HG03469 (cell line): Measurements from ENCODE around the gene ALOX15B.
"Not testable (repeated sequence)": the region's sequence is repeated elsewhere in the genome, so short reads cannot be mapped to it uniquely, and the experiment has no call there.

Experiments
- ATAC-seq: cut with Tn5 transposase; IDR thresholded peaks from one replicate; pipeline ENCODE4 v1.9.1; 2021; ENCODE audit warnings: mild to moderate bottlenecking, moderate library complexity, moderate number of reproducible peaks; ENCODE audit not compliant: unreplicated experiment

The ALOX15B gene

DNA sequence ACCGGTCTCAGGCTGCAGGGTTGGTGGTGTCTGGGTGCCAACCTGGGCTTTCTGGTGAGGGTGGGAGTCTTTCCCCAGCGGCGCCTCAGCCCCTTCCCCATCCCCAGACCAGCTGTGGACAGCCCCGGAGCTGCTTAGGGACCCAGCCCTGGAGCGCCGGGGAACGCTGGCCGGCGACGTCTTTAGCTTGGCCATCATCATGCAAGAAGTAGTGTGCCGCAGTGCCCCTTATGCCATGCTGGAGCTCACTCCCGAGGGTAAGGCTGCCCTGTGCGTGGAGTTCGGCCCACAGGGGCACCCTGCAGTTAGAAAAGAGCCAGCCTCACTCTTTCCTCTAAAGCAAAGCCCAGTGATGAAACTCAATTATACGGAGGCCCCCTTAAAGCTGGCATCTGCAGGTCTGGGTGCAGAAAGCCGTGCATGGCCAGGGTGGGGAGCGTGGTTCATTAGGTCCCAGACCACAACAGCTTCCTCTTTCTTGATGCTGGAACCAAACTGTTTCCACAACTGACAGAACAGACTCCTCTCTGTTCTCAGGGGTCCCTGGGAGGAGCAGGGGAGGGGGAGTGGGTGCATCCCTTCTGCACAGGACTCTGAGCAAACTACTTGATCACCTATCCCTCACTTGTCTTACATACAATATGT is 25.7 kb upstream of the ALOX15B start:
- ATAC-seq: no peak

DNA sequence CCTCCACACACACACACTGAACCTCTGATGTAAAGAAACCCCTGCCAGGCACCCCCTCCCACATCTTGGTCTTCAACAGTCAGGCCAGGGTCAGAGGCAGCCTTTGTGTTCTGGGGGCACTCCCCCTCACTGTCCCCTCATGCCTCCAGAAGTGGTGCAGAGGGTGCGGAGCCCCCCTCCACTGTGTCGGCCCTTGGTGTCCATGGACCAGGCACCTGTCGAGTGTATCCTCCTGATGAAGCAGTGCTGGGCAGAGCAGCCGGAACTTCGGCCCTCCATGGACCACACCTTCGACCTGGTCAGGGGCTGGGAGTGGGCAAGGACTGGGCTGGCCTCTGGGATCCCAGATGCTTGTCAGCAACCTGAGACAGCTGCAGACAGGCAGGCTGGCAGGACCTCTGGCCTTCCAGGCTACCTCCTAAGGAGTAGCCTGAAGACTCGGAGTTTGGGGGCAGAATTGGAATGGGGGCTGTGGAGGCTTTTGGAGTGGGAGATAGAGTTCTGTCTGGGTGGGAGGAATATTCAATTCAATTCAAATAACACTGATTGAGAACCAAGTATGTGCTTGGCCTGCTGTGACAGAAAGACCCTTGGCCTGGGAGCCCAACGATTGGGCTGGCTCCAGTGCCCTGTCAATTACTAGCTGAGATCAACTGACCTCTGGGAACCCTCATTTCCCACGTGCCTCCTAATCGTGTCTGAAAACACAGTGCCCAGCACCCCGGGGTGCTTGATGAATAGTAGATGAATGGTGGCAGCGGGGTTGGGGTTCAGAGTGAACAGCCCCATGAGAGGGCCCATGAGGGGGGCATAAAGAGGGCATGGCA is 24.9 kb upstream of the ALOX15B start:
- ATAC-seq: no peak

DNA sequence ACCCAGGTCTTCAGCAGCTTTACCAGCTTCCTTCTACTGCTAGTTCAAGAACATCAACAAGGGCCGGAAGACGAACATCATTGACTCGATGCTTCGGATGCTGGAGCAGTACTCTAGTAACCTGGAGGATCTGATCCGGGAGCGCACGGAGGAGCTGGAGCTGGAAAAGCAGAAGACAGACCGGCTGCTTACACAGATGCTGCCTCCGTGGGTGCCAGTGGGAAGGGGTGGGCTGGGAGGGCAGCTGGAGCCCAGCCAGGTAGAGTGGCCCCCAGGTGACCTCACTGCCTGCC is 24.4 kb upstream of the ALOX15B start:
- no peak for ATAC-seq

DNA sequence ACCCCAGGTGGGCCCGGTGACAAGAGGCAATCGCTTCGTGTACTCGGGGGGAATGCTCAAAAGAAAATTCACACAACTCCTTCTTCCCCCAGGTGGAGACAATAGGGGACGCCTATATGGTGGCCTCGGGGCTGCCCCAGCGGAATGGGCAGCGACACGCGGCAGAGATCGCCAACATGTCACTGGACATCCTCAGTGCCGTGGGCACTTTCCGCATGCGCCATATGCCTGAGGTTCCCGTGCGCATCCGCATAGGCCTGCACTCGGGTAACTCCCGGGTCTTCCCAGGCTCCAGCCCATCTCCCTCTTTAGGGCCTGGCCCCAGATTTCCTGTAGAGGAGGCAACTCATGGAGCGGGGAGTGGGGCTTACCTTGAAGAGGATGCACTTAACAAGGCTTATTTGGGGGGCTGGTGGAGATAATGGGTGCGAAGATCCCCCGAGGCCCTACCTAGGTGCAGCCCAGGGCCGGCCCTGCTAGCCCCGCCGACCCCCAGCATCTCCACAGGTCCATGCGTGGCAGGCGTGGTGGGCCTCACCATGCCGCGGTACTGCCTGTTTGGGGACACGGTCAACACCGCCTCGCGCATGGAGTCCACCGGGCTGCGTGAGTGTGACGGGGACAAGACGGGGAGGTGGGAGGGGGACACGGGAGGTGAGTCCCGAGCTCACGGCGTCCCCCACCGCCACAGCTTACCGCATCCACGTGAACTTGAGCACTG is 23.5 kb upstream of the ALOX15B start:
- no peak for ATAC-seq

DNA sequence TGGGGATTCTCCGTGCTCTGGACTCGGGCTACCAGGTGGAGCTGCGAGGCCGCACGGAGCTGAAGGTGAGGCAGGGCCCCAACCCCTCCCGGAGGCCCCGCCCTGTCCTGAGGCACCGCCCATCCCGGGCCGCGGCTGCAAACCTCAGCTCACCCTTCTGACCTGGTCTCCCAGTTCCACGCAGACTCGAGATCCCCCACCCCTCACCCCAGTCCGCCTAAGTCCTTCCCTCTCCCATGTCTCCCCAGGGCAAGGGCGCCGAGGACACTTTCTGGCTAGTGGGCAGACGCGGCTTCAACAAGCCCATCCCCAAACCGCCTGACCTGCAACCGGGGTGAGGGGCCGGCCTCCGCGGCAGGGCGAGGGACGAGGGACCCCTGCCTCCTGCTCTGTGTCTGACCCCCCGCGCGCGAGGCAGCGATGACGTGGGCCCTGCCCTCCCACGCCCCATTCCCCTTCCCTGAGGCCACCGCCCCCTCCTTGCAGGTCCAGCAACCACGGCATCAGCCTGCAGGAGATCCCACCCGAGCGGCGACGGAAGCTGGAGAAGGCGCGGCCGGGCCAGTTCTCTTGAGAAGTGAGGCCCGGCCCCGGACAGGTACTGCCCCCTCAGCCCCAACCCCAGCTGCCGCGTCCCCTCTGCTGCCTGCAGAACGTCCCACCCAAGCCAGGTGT is 22.8 kb upstream of the ALOX15B start:
- no peak for ATAC-seq

DNA sequence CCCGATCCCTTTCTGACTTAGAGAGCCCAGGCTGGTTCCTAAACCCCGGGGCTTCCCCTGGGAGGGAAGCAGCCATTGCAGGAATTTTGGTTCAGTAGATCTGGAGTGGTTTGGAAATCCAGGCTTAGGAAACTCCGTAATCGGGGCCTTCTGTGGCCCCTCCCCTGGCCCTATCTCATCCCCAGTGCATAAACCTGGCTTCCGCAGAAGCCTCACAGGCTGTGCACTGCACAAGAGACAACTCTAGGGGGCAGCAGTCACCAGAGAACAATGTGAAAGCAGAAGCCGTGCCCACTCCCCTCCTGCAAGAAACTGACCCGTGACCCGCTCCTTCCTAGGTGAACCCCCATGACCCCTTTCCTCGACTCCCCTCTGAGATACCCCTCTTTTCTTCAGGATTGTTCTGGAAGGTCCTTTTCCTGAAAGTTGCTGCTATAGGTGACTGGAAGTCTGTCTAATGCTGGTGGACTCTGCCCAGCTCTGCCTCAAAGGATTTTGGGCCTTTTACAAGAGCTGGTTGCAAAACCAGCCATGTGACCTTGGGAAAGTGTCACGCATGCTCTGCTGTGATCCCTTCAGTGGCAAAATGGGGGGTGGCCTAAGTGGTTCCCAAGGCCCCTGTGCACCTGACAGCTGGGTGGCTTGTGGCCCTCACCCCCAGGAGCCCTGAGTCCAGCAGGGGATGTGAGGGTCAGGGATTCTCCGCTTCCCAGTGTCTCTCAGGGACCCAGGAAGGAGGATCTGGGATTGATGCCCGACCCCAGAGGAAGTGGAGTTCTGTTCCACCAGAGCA is 22.0 kb upstream of the ALOX15B start:
- no peak for ATAC-seq

DNA sequence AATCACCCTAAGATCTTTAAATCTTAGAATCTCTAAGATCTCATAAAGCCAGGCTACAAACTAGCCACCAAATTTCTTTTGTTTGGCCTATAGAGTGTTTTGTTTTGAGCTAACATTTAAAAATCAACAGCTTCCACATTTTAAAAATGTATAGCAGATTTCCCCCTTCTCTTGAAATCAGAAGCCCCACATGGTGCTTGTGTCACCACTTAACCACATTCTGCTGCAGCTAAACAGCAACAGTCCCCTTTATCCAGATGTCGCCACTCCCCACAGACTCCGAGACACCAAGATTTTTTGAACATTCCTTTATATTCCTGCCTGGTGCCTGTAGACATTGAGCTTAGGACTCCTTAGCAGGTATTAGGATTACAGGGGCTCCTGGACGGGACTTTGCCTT is 20.4 kb upstream of the ALOX15B start:
- no peak for ATAC-seq

DNA sequence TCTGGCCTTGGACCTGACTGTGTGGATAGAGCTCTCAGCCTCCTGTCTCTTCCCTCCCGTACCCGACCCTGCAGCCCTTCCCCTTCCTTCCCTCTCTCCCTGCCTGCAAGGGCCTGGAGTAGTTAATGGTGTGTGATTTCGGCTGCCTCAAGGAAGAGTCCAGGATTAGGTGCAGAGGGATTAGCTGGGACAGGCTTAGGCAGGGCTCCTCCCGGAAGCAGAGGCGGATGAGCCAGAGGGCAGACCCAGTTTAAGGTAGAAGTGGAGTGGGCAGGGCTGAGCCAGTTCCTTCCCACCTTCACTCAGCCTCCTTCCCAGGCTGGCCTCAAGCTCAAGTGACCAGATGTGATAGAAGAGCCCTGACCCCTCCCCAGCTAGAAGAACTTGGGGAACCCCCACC is 19.7 kb upstream of the ALOX15B start:
- no peak for ATAC-seq

DNA sequence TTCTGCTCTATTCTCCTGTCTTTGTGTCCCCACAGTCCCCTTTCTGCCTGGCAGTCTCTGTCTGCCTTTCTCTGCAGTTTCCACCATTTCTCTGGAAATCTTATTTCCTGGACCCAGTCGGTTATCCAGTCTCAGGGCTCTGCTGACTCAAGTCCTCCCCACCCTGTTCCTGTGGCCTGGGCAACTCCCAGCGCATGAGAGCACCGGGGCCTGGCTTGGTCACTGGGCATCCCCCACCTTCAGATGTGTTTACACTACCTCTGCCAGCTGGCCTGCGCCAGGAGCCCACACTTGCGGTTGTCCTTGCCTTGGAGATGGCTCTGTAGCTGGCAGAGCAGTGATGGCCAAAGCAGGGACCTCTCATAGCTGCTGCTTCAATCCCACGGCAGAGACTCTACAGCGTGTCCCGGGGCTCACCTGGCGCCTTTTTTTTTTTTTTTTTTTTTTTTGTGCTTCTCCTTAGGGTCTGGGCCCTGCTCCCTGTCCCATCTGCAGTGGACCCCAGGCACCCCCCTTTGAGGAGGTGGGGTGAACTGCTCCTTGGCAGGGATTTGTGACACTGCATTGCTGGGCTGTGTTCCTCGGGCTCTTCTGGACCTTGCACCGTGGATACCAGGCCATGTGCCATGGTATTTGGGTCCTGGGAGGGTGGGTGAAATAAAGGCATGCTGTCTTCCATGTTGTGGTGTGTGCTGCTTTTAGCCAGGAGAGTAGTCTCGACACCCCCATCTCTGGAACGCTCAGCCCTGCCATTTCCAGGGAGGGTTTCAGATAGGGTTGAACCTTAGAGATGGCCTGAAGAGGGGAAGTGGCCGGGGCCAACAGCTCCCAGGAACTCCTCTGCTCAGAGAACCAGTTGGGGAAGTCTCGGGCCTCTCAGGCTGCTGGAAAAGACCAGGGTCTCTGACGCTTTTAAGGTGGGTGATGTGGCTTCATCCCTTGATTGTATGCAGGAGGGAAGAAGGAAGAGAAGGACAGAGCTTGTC is 18.9 kb upstream of the ALOX15B start:
- ATAC-seq: no peak

DNA sequence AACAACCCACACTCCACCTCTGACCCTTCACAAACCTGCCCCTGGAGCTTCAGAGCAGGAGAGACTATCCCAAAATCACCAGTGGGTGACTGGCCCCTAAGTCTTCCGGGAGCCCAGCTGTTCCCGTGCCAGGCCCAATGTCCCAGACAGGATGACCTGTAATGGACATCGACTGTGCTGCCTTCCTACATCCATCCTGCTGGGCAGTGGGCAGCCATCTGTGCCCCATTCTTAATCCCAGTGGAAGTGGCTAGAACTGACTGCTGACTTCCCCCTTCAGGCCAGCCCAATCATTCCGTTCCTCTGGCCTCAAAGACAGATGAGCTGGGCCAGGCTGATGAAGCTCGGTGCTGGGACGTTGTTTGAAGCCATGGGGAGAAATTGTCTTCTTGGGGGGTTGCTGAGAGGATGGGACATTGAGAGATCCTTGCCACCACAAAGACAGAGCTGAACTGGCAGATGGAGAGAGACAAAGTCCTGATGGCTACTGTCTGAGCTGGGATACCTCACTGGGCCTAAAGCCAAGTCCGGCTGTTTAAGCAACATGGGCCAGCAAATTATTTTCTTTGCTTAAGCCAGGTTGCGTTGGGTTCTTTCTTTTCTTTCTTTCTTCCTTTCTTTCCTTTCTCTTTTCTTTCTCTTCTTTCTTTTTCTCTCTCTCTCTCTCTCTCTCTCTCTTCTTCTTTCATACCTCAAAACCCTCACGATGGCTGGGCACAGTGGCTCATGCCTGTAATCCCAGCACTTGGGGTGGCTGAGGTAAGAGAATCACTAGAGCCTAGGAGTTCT is 17.9 kb upstream of the ALOX15B start:
- no peak for ATAC-seq

DNA sequence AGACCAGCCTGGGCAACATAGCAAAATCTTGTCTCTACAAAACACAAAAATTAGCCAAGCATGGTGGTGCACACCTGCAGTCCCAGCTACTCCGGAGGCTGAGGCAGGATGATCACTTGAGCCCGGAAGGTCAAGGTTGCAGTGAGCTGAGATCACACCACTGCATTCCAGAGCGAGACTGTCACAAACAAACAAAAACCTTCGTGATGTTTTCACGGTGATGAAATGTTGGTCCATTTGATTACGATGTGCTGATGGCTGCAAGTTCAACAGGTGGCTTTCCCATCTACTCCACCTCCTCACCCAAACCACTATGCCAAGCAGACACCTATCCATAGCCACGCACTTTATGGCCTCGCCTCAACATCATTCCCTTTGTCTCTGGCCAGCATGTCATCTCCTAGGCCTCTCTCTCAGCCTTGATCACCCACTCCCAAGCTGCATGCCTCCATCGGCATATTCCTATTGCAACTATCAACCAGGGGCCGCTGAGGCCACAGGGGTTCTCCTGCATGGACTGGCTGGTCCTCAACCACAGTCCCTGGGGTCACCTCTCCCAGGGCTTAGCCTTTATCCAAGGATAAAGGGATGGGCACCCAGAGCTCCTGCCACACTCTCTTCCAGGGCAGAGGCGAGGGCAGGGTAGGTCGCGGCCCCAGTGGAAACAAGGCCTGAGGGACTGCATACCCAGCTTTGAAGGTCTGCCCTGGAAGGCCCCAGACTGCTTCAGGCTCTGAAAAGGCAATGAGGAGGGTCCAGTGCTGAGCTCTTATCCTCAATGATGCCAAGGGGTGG is 17.1 kb upstream of the ALOX15B start:
- no peak for ATAC-seq

DNA sequence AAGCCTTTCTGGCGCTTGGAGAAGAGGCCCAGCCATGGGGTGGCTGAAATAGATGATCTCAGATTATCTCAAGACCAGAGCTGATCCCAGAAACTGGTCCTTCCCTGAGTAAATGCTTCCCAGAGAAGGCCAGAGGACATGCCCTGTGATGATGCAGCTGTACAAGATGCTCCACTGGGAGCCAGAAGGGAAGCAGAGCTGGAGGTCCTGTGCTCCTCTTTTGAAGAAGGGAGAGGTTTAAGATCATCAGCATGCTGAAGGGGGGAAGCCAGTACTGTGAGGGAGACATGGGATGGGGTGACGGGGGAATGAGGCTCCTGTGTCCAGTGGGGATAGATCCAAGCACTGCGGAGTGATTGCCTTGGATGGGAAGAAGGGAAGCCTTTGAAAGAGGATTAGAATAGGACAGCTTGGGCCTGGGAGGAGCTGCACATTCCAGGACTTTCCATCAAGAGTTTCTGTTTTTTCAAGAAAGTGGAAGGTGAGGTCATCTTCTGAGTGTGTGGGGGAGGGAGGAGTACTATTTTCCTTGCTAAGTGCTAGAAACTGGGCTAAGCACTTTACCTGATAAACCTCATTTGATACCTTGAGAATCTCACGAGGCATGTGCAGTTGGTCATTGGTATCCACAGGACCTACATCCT is 16.4 kb upstream of the ALOX15B start:
- no peak for ATAC-seq

DNA sequence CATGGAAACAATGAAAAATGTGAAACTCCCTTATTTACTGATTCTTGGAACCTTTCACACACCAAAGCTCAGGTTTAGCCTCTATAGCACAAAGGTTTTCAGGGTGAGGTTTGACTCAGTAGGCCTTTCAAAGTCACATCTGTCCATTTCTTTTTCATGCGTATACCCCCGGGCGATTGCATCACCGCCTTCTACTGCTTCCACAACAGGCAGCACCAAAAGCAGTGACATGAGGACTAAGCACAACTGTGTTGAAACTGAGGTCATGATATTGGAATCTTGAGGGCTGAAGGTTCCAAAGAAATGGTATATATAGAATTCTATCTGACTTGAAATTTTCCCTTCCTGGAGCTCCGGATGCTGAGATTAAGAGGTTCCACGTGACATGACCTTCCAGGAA is 14.7 kb upstream of the ALOX15B start:
- not testable (repeated sequence) for ATAC-seq

DNA sequence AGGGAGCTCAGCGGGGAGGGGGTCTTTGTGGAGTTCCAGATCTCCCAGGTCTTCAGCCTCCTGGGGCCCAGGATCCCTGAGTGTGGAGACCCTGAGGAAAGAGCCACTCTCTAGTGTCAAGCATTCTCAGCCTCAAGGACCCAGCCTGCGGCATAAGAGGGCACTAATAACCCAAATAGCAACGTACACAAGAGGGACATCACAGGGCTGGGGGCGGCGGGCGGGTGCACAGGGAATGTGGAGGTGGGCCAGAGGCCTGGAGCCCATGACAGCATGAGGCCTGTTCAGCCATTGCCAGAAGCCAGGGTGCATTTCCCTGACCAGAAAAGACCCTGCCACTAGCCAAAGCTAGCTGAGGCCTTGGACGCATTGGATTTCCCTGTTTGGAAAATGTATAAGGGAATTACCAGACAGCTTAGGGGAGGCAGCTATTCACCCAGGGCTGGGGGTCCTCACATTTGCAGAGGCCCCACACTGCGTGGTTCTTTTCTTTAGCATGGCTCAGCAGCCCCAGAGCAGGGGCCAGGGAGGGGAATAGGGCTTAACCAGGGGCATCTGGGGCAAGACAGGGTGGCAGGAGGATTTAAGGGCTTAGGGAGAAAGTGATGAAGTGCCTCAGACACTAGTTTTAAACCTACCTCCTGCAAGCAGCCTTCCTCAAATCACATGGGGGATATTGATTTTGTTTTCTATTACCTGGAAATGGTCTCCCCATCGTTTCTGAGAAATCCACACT is 13.5 kb upstream of the ALOX15B start:
- no peak for ATAC-seq

DNA sequence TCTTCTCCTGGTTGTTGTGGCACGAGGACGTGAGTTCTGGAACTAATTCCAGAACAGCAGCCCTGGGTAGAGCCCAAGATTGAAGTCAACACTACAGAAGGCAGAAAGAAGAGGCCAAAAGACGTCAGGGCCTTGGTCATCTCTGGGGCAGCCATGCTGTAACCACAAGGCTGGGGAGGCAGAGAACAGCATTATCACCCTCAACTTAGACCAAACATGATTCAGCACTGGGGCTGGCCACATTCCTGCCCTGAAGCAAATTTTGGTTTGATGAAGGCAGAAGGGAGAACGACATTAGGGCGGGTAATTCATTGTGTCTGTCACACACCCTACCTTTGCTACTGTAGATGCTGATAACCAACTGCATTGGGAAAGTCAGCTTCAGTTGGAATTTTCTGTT is 9.7 kb upstream of the ALOX15B start:
- ATAC-seq: no peak

DNA sequence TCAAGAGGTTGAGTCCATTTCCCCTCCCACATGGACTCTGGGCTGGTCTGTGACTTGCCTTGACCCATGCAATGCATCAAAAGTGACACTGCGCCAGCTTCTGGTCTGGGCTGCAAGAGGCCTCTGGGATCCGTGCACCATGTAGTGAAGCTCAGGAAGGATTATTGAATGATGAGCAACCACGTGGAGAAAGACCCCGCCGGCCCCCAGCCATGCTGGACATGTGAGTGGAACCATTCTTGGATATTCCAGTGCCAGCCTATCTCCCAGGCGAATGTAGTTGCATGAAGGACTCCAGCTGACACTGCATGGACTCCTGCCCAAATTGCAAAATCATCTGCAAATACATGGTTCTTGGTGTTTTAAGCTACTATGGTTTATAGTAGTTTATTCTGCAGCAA is 7.6 kb upstream of the ALOX15B start:
- ATAC-seq: no peak

DNA sequence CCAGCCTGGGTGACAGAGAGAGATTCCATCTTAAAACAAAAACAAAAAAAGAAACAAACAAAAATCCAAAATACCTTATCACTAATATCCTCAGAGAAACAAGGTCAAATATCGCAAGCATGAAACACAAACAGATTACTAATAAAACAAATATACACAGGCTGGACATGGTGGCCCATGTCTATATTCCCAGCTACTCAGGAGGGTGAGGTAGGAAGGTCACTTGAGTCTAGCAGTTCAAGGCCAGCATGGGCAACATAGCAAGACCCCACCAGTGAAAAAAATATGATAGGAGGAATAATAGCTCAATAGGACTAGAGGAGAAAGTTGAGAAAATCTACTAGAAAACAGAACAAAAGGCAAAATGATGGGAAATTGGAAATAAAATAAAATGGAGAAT is 6.9 kb upstream of the ALOX15B start:
- ATAC-seq: no peak
